OCI-LY3 (cell line): ENCODE data around the gene NUP188.

ENCODE experiments used
- H2AFZ ChIP-seq: fragments of 200-600, 300-600 bp; shearing (Covaris generic); 2 replicates; pipeline ENCODE4 v1.6.0; 2014; ENCODE audit warnings: antibody characterized with exemption, low read depth, low read length
- H3K27ac ChIP-seq: fragments of 200-600, 300-600 bp; sonication (generic); 2 replicates; pipeline ENCODE4 v1.5.1; 2014; ENCODE audit warnings: mild to moderate bottlenecking, low read length, moderate library complexity, mixed read lengths
- H3K27me3 ChIP-seq: fragments of 200-600, 300-600 bp; sonication (generic); 2 replicates; pipeline ENCODE4 v1.6.1; 2014; ENCODE audit warnings: low read depth, low read length, mixed read lengths
- H3K36me3 ChIP-seq: fragments of 200-600, 300-600 bp; sonication (generic); replicated peaks from 2 replicates; pipeline ENCODE3; 2014; ENCODE audit warnings: low read depth, low read length, mixed read lengths
- H3K4me1 ChIP-seq: fragments of 300-600, 200-600 bp; sonication (generic); 2 replicates; pipeline ENCODE4 v1.6.1; 2014; ENCODE audit warnings: low read length, mixed read lengths
- H3K4me2 ChIP-seq: fragments of 200-600, 300-600 bp; sonication (generic); 2 replicates; pipeline ENCODE4 v1.6.1; 2014; ENCODE audit warnings: low read length, mixed read lengths
- H3K4me3 ChIP-seq: fragments of 300-600, 200-600 bp; sonication (generic); 2 replicates; pipeline ENCODE4 v1.5.1; 2014; ENCODE audit warnings: antibody characterized with exemption, mild to moderate bottlenecking, low read length, moderate library complexity
- H3K79me2 ChIP-seq: fragments of 300-600, 200-600 bp; shearing (Covaris generic); 2 replicates; pipeline ENCODE4 v1.6.1; 2014; ENCODE audit warnings: mild to moderate bottlenecking, low read length, mixed read lengths
- H3K9ac ChIP-seq: fragments of 300-600, 200-600 bp; shearing (Covaris generic); 2 replicates; pipeline ENCODE4 v1.6.0; 2014; ENCODE audit warnings: mild to moderate bottlenecking, low read length, moderate library complexity
- H3K9me3 ChIP-seq: fragments of 200-600, 300-600 bp; shearing (Covaris generic); 2 replicates; pipeline ENCODE4 v1.6.1; 2014; ENCODE audit warnings: low read length, mixed read lengths; ENCODE audit not compliant: insufficient read depth
- H4K20me1 ChIP-seq: fragments of 200-600, 300-600 bp; sonication (generic); 2 replicates; pipeline ENCODE4 v1.6.1; 2016; ENCODE audit warnings: low read length, mixed read lengths; ENCODE audit not compliant: insufficient read depth
- EZH2phosphoT487 ChIP-seq: fragments of 200-600 bp; shearing (Covaris generic); IDR thresholded peaks from 2 replicates; pipeline ENCODE4 v1.6.1; 2018; ENCODE audit warnings: antibody characterized with exemption, mixed run types, low read depth
- TF ChIP-seq, protein P1 (sequence below): fragments of 200-600, 300-600 bp; sonication (generic); IDR thresholded peaks from 2 replicates; pipeline ENCODE4 v1.5.1; 2014; ENCODE audit warnings: antibody characterized with exemption, low read length, low read depth

NUP188 gene

GRCh38 chr9:129038109-129038852 is 90.8 kb downstream of the NUP188 start:
- H3K27ac ChIP-seq = no peak overlapping the region
- H2AFZ ChIP-seq = no peak overlapping the region
- TF ChIP-seq, protein P1, sequence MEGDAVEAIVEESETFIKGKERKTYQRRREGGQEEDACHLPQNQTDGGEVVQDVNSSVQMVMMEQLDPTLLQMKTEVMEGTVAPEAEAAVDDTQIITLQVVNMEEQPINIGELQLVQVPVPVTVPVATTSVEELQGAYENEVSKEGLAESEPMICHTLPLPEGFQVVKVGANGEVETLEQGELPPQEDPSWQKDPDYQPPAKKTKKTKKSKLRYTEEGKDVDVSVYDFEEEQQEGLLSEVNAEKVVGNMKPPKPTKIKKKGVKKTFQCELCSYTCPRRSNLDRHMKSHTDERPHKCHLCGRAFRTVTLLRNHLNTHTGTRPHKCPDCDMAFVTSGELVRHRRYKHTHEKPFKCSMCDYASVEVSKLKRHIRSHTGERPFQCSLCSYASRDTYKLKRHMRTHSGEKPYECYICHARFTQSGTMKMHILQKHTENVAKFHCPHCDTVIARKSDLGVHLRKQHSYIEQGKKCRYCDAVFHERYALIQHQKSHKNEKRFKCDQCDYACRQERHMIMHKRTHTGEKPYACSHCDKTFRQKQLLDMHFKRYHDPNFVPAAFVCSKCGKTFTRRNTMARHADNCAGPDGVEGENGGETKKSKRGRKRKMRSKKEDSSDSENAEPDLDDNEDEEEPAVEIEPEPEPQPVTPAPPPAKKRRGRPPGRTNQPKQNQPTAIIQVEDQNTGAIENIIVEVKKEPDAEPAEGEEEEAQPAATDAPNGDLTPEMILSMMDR = no peak
- TF ChIP-seq EZH2phosphoT487 = no peak
- H3K27me3 ChIP-seq = no peaks in the 10 kb centered on the region
- H3K9me3 ChIP-seq = no peaks in the 10 kb centered on the region
- H3K79me2 ChIP-seq = peaks cover 19% of the 10 kb centered on the region
- no peak overlapping the region for H3K4me3 ChIP-seq
- no peak overlapping the region for H3K9ac ChIP-seq
- H3K36me3 ChIP-seq = peaks cover 6% of the 10 kb centered on the region
- peak overlapping the region; percentile 93; the same call in 1 of the 2 replicates for H3K4me2 ChIP-seq
- H3K4me1 ChIP-seq = peaks cover 10% of the 10 kb centered on the region
- no peaks in the 10 kb centered on the region for H4K20me1 ChIP-seq

DNA sequence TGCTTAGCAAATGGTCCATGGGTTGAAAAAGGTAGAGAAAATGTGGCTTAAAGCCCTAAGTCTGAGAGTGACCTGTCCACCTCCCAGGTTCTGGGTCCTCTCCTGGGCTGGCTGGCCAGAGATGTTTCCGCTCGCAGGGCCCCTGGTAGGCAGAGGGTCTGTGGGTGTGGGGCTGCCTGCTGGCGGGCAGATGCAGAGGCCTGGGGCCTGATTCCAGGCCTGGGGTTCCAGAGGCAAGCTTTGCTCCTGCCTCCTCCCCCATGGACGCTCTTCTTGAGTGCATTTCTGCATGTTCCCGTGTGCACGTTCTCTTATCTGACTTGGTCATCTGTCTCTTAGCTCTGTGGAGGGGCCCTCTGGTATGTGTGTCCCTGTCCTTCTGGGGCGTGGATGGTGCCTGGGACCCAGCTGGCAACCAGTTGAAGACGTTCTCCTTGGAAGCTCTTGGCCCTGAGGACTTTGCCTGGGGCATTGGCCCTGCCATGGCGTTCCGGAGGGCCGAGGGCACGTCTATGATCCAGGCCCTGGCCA is 92.7 kb downstream of the NUP188 start:
- H3K4me1 ChIP-seq = peaks cover 10% of the 10 kb centered on the region
- no peaks in the 10 kb centered on the region for H3K27me3 ChIP-seq
- TF ChIP-seq, protein P1 = no peak
- TF ChIP-seq EZH2phosphoT487 = no peak
- H4K20me1 ChIP-seq = no peaks in the 10 kb centered on the region
- no peak overlapping the region for H3K4me3 ChIP-seq
- no peak overlapping the region for H3K4me2 ChIP-seq
- H3K36me3 ChIP-seq = peaks cover 6% of the 10 kb centered on the region
- no peaks in the 10 kb centered on the region for H3K9me3 ChIP-seq
- no peak overlapping the region for H3K9ac ChIP-seq
- no peak overlapping the region for H3K27ac ChIP-seq
- H3K79me2 ChIP-seq = peaks cover 19% of the 10 kb centered on the region
- H2AFZ ChIP-seq = no peak overlapping the region

DNA sequence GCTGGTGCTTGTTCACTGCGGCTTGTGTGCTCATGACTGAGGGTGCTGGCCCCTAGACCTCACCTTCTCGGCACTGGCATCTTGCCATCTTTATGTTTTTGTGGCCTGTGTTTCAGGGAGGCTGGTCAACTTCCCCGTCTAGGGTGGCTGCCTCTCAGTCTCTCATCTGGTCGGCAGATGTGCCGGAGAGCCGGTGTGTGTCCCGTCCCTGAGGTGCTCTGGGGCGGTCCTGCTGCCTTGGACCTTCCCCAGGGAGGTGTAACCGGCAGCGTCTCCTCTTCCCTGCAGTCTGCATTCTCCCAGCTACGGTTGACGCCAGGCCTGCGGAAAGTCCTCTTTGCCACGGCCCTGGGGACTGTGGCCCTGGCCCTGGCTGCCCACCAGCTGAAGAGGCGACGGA is 94.5 kb downstream of the NUP188 start:
- H3K9me3 ChIP-seq = no peaks in the 10 kb centered on the region
- no peak overlapping the region for H3K27ac ChIP-seq
- no peak for TF ChIP-seq EZH2phosphoT487
- TF ChIP-seq, protein P1 = no peak
- no peaks in the 10 kb centered on the region for H3K27me3 ChIP-seq
- peaks cover 14% of the 10 kb centered on the region for H3K79me2 ChIP-seq
- H2AFZ ChIP-seq = no peak overlapping the region
- no peak overlapping the region for H3K9ac ChIP-seq
- peaks cover 8% of the 10 kb centered on the region for H3K4me1 ChIP-seq
- H3K36me3 ChIP-seq = peaks cover 6% of the 10 kb centered on the region
- H3K4me2 ChIP-seq = no peak overlapping the region
- H3K4me3 ChIP-seq = no peak overlapping the region
- H4K20me1 ChIP-seq = no peaks in the 10 kb centered on the region

- no peaks in the 10 kb centered on the region for H3K27me3 ChIP-seq
- H3K4me1 ChIP-seq = no peaks in the 10 kb centered on the region
- no peaks in the 10 kb centered on the region for H3K79me2 ChIP-seq
- H2AFZ ChIP-seq = no peak overlapping the region
- no peak overlapping the region for H3K4me2 ChIP-seq
- TF ChIP-seq, protein P1 = no peak
- TF ChIP-seq EZH2phosphoT487 = no peak
- H3K9me3 ChIP-seq = no peaks in the 10 kb centered on the region
- H3K4me3 ChIP-seq = no peak overlapping the region
- H4K20me1 ChIP-seq = no peaks in the 10 kb centered on the region
- H3K27ac ChIP-seq = no peak overlapping the region
- peaks cover 9% of the 10 kb centered on the region for H3K36me3 ChIP-seq
- no peak overlapping the region for H3K9ac ChIP-seq
These were observed 105.1 kb downstream of the NUP188 start for GRCh38 chr9:129052592-129052991.
